ENCODE measurements around the gene PCNX1. TPM values are rescaled to one million over a fixed set of nuclear protein-coding genes. Genes with fewer than 3 reads are reported as not detected.

Gene PCNX1
- total and polyA plus RNA-seq, 2 of the 4 experiments (the other 2 are of a cell fraction), result 15.0 to 43.7 TPM

DNA sequence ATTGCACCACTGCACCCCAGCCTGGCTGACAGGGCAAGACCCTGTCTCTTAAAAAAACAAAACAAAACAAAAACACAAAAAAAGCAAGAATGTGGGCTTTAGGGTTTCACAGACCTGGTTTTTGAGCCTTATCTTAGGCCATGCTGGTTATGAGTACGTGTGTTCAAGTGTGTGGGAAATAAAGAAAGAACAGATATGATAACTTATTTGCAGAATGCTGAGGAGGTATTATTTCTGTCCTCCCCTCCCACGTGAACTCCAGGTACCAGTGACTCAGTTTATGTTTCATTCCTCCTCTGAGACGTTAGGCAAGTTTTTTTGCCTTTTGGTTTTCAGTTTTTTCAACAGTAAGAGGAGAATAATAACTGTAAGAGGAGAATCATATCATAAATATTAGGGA lies 49.3 kb downstream of the PCNX1 start:
- no TSS peak for BruUV-seq (replicated peaks)

More for the DNA sequence above, 49.3 kb downstream of the PCNX1 start:
- dilution Hi-C loops (cut with HindIII; ENCODE audit: low sequenced_read_pairs, unreplicated experiment) (no loop called here), intact Hi-C loops (cut with micrococcal nuclease) (loop anchor here (1.0 to 5.0 kb wide), 3 partner anchors 139 to 604 kb away; no protein-coding TSS in a partner anchor), in situ Hi-C loops (cut with MboI; ENCODE audit: low sequenced_read_pairs) (loop anchor here (25.0 kb wide), 1 partner anchor 344 kb away; the partner anchor contains the start of gene MED6)
- TF ChIP-seq MXI1 (IDR thresholded peaks at IDR 0.05; ENCODE audit: borderline replicate concordance, low read depth, low read length), result no peak
- TF ChIP-seq MAZ (IDR thresholded peaks at IDR 0.05; ENCODE audit: borderline replicate concordance, low read depth, low read length), result no peak
- no peak for TF ChIP-seq MAFK (IDR thresholded peaks at IDR 0.05; ENCODE audit: low read depth, low read length)
- TF ChIP-seq RFX5 (IDR thresholded peaks at IDR 0.05; ENCODE audit: low read depth, low read length), result no peak
- H2BK20ac ChIP-seq (ENCODE audit: low read depth, low read length), result no peak overlapping the region
- no peak for ATAC-seq (ENCODE audit: low read depth)
- no peak overlapping the region for H4K91ac ChIP-seq (ENCODE audit: insufficient read depth, low read depth, low read length)
- no peak overlapping the region for H3K27ac ChIP-seq (ENCODE audit: insufficient read depth, low read length)
- H2AK9ac ChIP-seq (replicated peaks; ENCODE audit: low read depth, low read length, poor library complexity), result no peak overlapping the region
- H3K4ac ChIP-seq (ENCODE audit: low read depth, low read length), result no peak overlapping the region
- H3K9me1 ChIP-seq (ENCODE audit: insufficient read depth, low read length), result no peaks in the 10 kb centered on the region
- H3K27me3 ChIP-seq (ENCODE audit: control insufficient read depth, insufficient read depth, low read length), result no peaks in the 10 kb centered on the region
- no peak overlapping the region for H4K5ac ChIP-seq (ENCODE audit: low read depth, low read length)
- H2BK5ac ChIP-seq (ENCODE audit: low read depth, low read length, poor library complexity, severe bottlenecking), result no peak overlapping the region
- POLR2A ChIA-PET (ENCODE audit: unreplicated experiment), result no interaction called here
- no peak overlapping the region for H3K23ac ChIP-seq (ENCODE audit: low read depth, low read length)
- H3K14ac ChIP-seq (replicated peaks; ENCODE audit: low read depth, low read length), result no peak overlapping the region
- peaks cover 8 to 20% of the 10 kb centered on the region in 2 experiments for H3K79me1 ChIP-seq (ENCODE audit: low read depth in 1 of 2, low read length in 2 of 2)
- H3K9me3 ChIP-seq (ENCODE audit: control insufficient read depth, insufficient read depth, low read length), result no peaks in the 10 kb centered on the region
- H4K20me1 ChIP-seq (ENCODE audit: insufficient read depth, low read length), result peaks cover 20% of the 10 kb centered on the region
- H3K4me3 ChIP-seq (ENCODE audit: insufficient read depth, low read depth, low read length), result no peak overlapping the region
- H3K9ac ChIP-seq (ENCODE audit: low read depth, low read length), result no peak overlapping the region
- H2AFZ ChIP-seq (replicated peaks; ENCODE audit: low read length, poor library complexity), result no peak overlapping the region
- H4K8ac ChIP-seq (ENCODE audit: low read depth in 2 of 2, low read length in 2 of 2), result no peak overlapping the region
- no peak overlapping the region for H2BK15ac ChIP-seq (ENCODE audit: low read depth, low read length)
- peaks cover 2% of the 10 kb centered on the region; the same call in 1 of the 2 replicates for H3K36me3 ChIP-seq (ENCODE audit: control insufficient read depth, insufficient read depth, low read length)
- H3K18ac ChIP-seq (ENCODE audit: low read depth, low read length), result no peak overlapping the region
- H3K56ac ChIP-seq (ENCODE audit: extremely low read depth, insufficient read depth, low read length), result no peak overlapping the region
- no peak overlapping the region for H2AK5ac ChIP-seq (ENCODE audit: low read depth, low read length)
- H3K4me1 ChIP-seq (ENCODE audit: control insufficient read depth, insufficient read depth, low read length), result no peaks in the 10 kb centered on the region
- no peak for DNase-seq
- WGBS, 2 experiments (ENCODE audit: extremely low coverage in 2 of 2, insufficient read length in 1 of 2), result no CpG with 5 or more reads among the region's 3 CpGs
- no peak overlapping the region for H3K4me2 ChIP-seq (ENCODE audit: low read depth, low read length)
- CTCF ChIA-PET, result interaction anchor here (1.6 to 1.9 kb wide), 2 partner anchors 49 to 129 kb away, joined by 8 to 12 read pairs; partner anchors contain the start of gene PCNX1
- no peak overlapping the region for H2BK120ac ChIP-seq (ENCODE audit: low read depth, low read length)
